ENCODE measurements around the gene TBC1D23. TPM values are rescaled to one million over a fixed set of nuclear protein-coding genes. Genes with fewer than 3 reads are reported as not detected.

Gene TBC1D23
- polyA plus RNA-seq, 1 donor (not counting 4 experiments of a cell fraction or from before 2014, with no cell fraction given), result 42.4 TPM

GRCh38 chr3:100274361-100274760 lies 13.6 kb downstream of the TBC1D23 start:
- Histone ChIP-seq H3K9ac (ENCODE audit: control insufficient read depth, extremely low read depth, insufficient read depth, low read length) (no peak overlapping the region), H3K27me3 (ENCODE audit: control insufficient read depth, extremely low read depth, insufficient read depth, low read length) (no peaks in the 10 kb centered on the region), H3K9me3 (ENCODE audit: control insufficient read depth, low read depth, low read length) (no peaks in the 10 kb centered on the region), H3K36me3 (ENCODE audit: control insufficient read depth in 2 of 2, extremely low read depth in 1 of 2, insufficient read depth in 2 of 2, low read length in 2 of 2) (peaks cover 0 to 4% of the 10 kb centered on the region in 2 experiments), H3K4me2 (ENCODE audit: control insufficient read depth, extremely low read depth, insufficient read depth, low read depth, low read length) (no peak overlapping the region), H3K27ac (ENCODE audit: control insufficient read depth, insufficient read depth, low read length) (no peak overlapping the region), H4K20me1 (ENCODE audit: control insufficient read depth, extremely low read depth, insufficient read depth, low read length) (no peaks in the 10 kb centered on the region), H3K4me3 (ENCODE audit: control insufficient read depth in 2 of 3, extremely low read depth in 1 of 3, insufficient read depth in 2 of 3, low read depth in 1 of 3, low read length in 3 of 3) (no peak overlapping the region), H2AFZ (ENCODE audit: control insufficient read depth, low read length) (no peak overlapping the region), H3K79me2 (ENCODE audit: control insufficient read depth, insufficient read depth, low read length) (peaks cover 68% of the 10 kb centered on the region), H3K9me1 (ENCODE audit: control insufficient read depth, extremely low read depth, insufficient read depth, low read length) (no peaks in the 10 kb centered on the region), H3K4me1 (ENCODE audit: control insufficient read depth, extremely low read depth, insufficient read depth, low read length) (peaks cover 17% of the 10 kb centered on the region)
- FAIRE-seq, result no peak
- dilution Hi-C loops (cut with MboI; ENCODE audit: extremely low pct_ligation_motif_present, low sequenced_read_pairs), result no loop called here
- TF ChIP-seq EZH2 (IDR thresholded peaks at IDR 0.05; ENCODE audit: low read length) (no peak), CTCF (optimal IDR thresholded peaks at IDR 0.05 in 1 of 3, IDR thresholded peaks at IDR 0.05 in 1 of 3, conservative IDR thresholded peaks at IDR 0.05 in 1 of 3; ENCODE audit: extremely low read depth in 1 of 3, insufficient read depth in 2 of 3, low read length in 3 of 3) (no peak)
- no peak for DNase-seq (ENCODE audit: low read depth, low spot score)

- no peak overlapping the region for H3K27ac ChIP-seq (ENCODE audit: control insufficient read depth, insufficient read depth, low read length)
- DNase-seq (ENCODE audit: low read depth, low spot score), result no peak
- dilution Hi-C loops (cut with MboI; ENCODE audit: extremely low pct_ligation_motif_present, low sequenced_read_pairs), result no loop called here
- H3K27me3 ChIP-seq (ENCODE audit: control insufficient read depth, extremely low read depth, insufficient read depth, low read length), result no peaks in the 10 kb centered on the region
- H3K4me2 ChIP-seq (ENCODE audit: control insufficient read depth, extremely low read depth, insufficient read depth, low read depth, low read length), result no peak overlapping the region
- no peak for FAIRE-seq
- H3K9ac ChIP-seq (ENCODE audit: control insufficient read depth, extremely low read depth, insufficient read depth, low read length), result no peak overlapping the region
- TF ChIP-seq EZH2 (IDR thresholded peaks at IDR 0.05; ENCODE audit: low read length) (no peak), CTCF (optimal IDR thresholded peaks at IDR 0.05 in 1 of 3, IDR thresholded peaks at IDR 0.05 in 1 of 3, conservative IDR thresholded peaks at IDR 0.05 in 1 of 3; ENCODE audit: extremely low read depth in 1 of 3, insufficient read depth in 2 of 3, low read length in 3 of 3) (no peak)
- H3K4me3 ChIP-seq (ENCODE audit: control insufficient read depth in 2 of 3, extremely low read depth in 1 of 3, insufficient read depth in 2 of 3, low read depth in 1 of 3, low read length in 3 of 3), result no peak overlapping the region
- H3K4me1 ChIP-seq (ENCODE audit: control insufficient read depth, extremely low read depth, insufficient read depth, low read length), result peaks cover 8% of the 10 kb centered on the region
- H2AFZ ChIP-seq (ENCODE audit: control insufficient read depth, low read length), result no peak overlapping the region
- no peaks in the 10 kb centered on the region for H4K20me1 ChIP-seq (ENCODE audit: control insufficient read depth, extremely low read depth, insufficient read depth, low read length)
- no peaks in the 10 kb centered on the region for H3K9me3 ChIP-seq (ENCODE audit: control insufficient read depth, low read depth, low read length)
- H3K36me3 ChIP-seq (ENCODE audit: control insufficient read depth in 2 of 2, extremely low read depth in 1 of 2, insufficient read depth in 2 of 2, low read length in 2 of 2), result peaks cover under 1 to 4% of the 10 kb centered on the region in 2 experiments
- no peaks in the 10 kb centered on the region for H3K9me1 ChIP-seq (ENCODE audit: control insufficient read depth, extremely low read depth, insufficient read depth, low read length)
- peaks cover 57% of the 10 kb centered on the region for H3K79me2 ChIP-seq (ENCODE audit: control insufficient read depth, insufficient read depth, low read length)
Observed at GRCh38 chr3:100277255-100277800, 16.5 kb downstream of the TBC1D23 start.

All from keratinocyte (primary cell).